Fibroblast of lung (primary cell): ENCODE measurements around the gene FBN1. TPM values are rescaled to one million over a fixed set of nuclear protein-coding genes. Genes with fewer than 3 reads are reported as not detected.

Experiments
- DNase-seq, 2 donors: peaks; one replicate each; pipeline versions ENCODE4 v3.0.0 to v3.0.0-alpha.2; 2010; ENCODE audit warnings: low read depth in 2 of 2
- H2AFZ ChIP-seq: 2 replicates; pipeline ENCODE4 v1.5.1; 2012; ENCODE audit warnings: low read length, control low read depth, inconsistent platforms
- H3K27ac ChIP-seq: 2 replicates; pipeline ENCODE4 v1.5.1; 2011; ENCODE audit warnings: low read length, control low read depth; ENCODE audit not compliant: insufficient read depth
- H3K27me3 ChIP-seq: 2 replicates; pipeline ENCODE4 v1.5.1; 2011; ENCODE audit warnings: mild to moderate bottlenecking, low read length; ENCODE audit not compliant: control insufficient read depth, insufficient read depth
- H3K36me3 ChIP-seq: 2 replicates; pipeline ENCODE4 v1.5.1; 2011; ENCODE audit warnings: low read length; ENCODE audit not compliant: control insufficient read depth, insufficient read depth
- H3K4me1 ChIP-seq: 2 replicates; pipeline ENCODE4 v1.5.1; 2011; ENCODE audit warnings: low read length; ENCODE audit not compliant: control insufficient read depth, insufficient read depth; ENCODE audit errors: extremely low read depth
- H3K4me2 ChIP-seq: 2 replicates; pipeline ENCODE4 v1.5.1; 2011; ENCODE audit warnings: low read length, control low read depth; ENCODE audit not compliant: insufficient read depth; ENCODE audit errors: extremely low read depth
- H3K4me3 ChIP-seq, 4 experiments: fragments of 200-600 bp in 1 of 4; sonication (generic) in 1 of 4; replicated peaks in 1 of 4; 2 replicates each; pipeline ENCODE4 v1.5.1; 2011 to 2016; ENCODE audit warnings: low read length in 4 of 4, low read depth in 3 of 4, mild to moderate bottlenecking in 3 of 4, control low read depth in 2 of 4, inconsistent platforms in 1 of 4, mixed read lengths in 1 of 4; ENCODE audit not compliant: insufficient read depth in 1 of 4; ENCODE audit errors: control extremely low read depth in 1 of 4
- H3K79me2 ChIP-seq: 2 replicates; pipeline ENCODE4 v1.5.1; 2012; ENCODE audit warnings: mild to moderate bottlenecking, low read length, inconsistent platforms; ENCODE audit not compliant: control insufficient read depth, insufficient read depth
- H3K9ac ChIP-seq: 2 replicates; pipeline ENCODE4 v1.5.1; 2011; ENCODE audit warnings: mild to moderate bottlenecking, low read length, control low read depth; ENCODE audit not compliant: insufficient read depth
- H3K9me3 ChIP-seq: 2 replicates; pipeline ENCODE4 v1.5.1; 2012; ENCODE audit warnings: low read depth, low read length; ENCODE audit not compliant: control insufficient read depth, insufficient read depth
- H4K20me1 ChIP-seq: 2 replicates; pipeline ENCODE4 v1.5.1; 2011; ENCODE audit warnings: low read length; ENCODE audit not compliant: control insufficient read depth, insufficient read depth; ENCODE audit errors: extremely low read depth
- CTCF ChIP-seq, 2 donors: IDR thresholded peaks in 1 of 2; conservative IDR thresholded peaks in 1 of 2; 1 replicate in 1 of 2; 2 replicates in 1 of 2; pipeline ENCODE4 v1.5.1; 2011 to 2012; ENCODE audit warnings: low read length in 2 of 2, control low read depth in 1 of 2, inconsistent platforms in 1 of 2, low read depth in 1 of 2, mild to moderate bottlenecking in 1 of 2
- EZH2 ChIP-seq: IDR thresholded peaks from 2 replicates; pipeline ENCODE4 v1.5.1; 2012; ENCODE audit warnings: low read length, control low read depth, mild to moderate bottlenecking; ENCODE audit errors: missing control alignments
- polyA plus RNA-seq, 2 donors: library from polyadenylated mRNA; depleted of rRNA in 1 of 2; stranded (reverse) in 1 of 2; unstranded in 1 of 2; fragments of >200 nt; gene quantifications; 2 replicates each; pipeline ENCODE4 v1.2.1, GENCODE V29; 2011 to 2012; ENCODE audit warnings: missing spikeins in 1 of 2
- total RNA-seq: library from RNA; depleted of rRNA; stranded (reverse); fragments of >200 nt; gene quantifications from 2 replicates; pipeline ENCODE4 v1.2.1, GENCODE V29; 2014

FBN1 gene
- total and polyA plus RNA-seq, 2 donors (not counting 1 experiment from before 2014, with no cell fraction given) = 368 to 446 TPM

- H2AFZ ChIP-seq = no peak overlapping the region
- no peak overlapping the region for H3K4me3 ChIP-seq
- no peak overlapping the region for H3K4me2 ChIP-seq
- TF ChIP-seq CTCF (conservative IDR thresholded peaks at IDR 0.05 in 1 of 2, IDR thresholded peaks at IDR 0.05 in 1 of 2; ENCODE audit: low read depth in 1 of 2, low read length in 2 of 2) (no peak), EZH2 (no peak)
- peaks cover 12% of the 10 kb centered on the region for H3K4me1 ChIP-seq
- no peaks in the 10 kb centered on the region for H3K79me2 ChIP-seq
- H3K36me3 ChIP-seq = peaks cover 18% of the 10 kb centered on the region
- H3K9ac ChIP-seq = no peak overlapping the region
- no peak overlapping the region for H3K27ac ChIP-seq
- no peaks in the 10 kb centered on the region for H3K27me3 ChIP-seq
- no peaks in the 10 kb centered on the region for H4K20me1 ChIP-seq
- DNase-seq = no peak
- no peaks in the 10 kb centered on the region for H3K9me3 ChIP-seq
Measured at GRCh38 chr15:48423342-48423741, 222.2 kb downstream of the FBN1 start.

GRCh38 chr15:48422401-48422800 is 223.1 kb downstream of the FBN1 start:
- Histone ChIP-seq H3K27me3 (no peaks in the 10 kb centered on the region), H3K4me2 (no peak overlapping the region), H3K4me3 (no peak overlapping the region), H2AFZ (no peak overlapping the region), H3K9ac (no peak overlapping the region), H3K4me1 (peaks cover 7% of the 10 kb centered on the region), H3K79me2 (no peaks in the 10 kb centered on the region), H3K9me3 (no peaks in the 10 kb centered on the region), H3K36me3 (peaks cover 18% of the 10 kb centered on the region), H3K27ac (no peak overlapping the region), H4K20me1 (no peaks in the 10 kb centered on the region)
- TF ChIP-seq CTCF (conservative IDR thresholded peaks at IDR 0.05 in 1 of 2, IDR thresholded peaks at IDR 0.05 in 1 of 2; ENCODE audit: low read depth in 1 of 2, low read length in 2 of 2) (no peak), EZH2 (no peak)
- no peak for DNase-seq

GRCh38 chr15:48421362-48421761 is 224.1 kb downstream of the FBN1 start:
- Histone ChIP-seq H3K27ac (no peak overlapping the region), H3K9me3 (no peaks in the 10 kb centered on the region), H3K4me2 (no peak overlapping the region), H3K4me1 (peaks cover 4% of the 10 kb centered on the region), H4K20me1 (no peaks in the 10 kb centered on the region), H3K4me3 (no peak overlapping the region), H2AFZ (no peak overlapping the region), H3K36me3 (peaks cover 18% of the 10 kb centered on the region), H3K79me2 (no peaks in the 10 kb centered on the region), H3K9ac (no peak overlapping the region), H3K27me3 (no peaks in the 10 kb centered on the region)
- no peak for TF ChIP-seq EZH2
- no peak for TF ChIP-seq CTCF (conservative IDR thresholded peaks at IDR 0.05 in 1 of 2, IDR thresholded peaks at IDR 0.05 in 1 of 2; ENCODE audit: low read depth in 1 of 2, low read length in 2 of 2)
- no peak for DNase-seq
